ENCODE measurements around the gene ASIC5. TPM values are rescaled to one million over a fixed set of nuclear protein-coding genes. Genes with fewer than 3 reads are reported as not detected.
A peak's percentile ranks its signal among the peaks of the same experiment; 100 is the strongest.

Gene ASIC5
- polyA plus RNA-seq, 3 donors, result not detected

- Histone ChIP-seq H3K27ac (ENCODE audit: low read depth in 1 of 2, low read length in 2 of 2) (no peak overlapping the region), H2AFZ (ENCODE audit: insufficient read depth, low read depth, low read length, poor library complexity, severe bottlenecking) (no peak overlapping the region), H3K36me3 (replicated peaks in 1 of 2; ENCODE audit: control insufficient read depth in 1 of 2, insufficient read depth in 2 of 2, low read length in 2 of 2) (no peaks in the 10 kb centered on the region), H3K9me3 (replicated peaks in 1 of 2; ENCODE audit: control insufficient read depth in 1 of 2, insufficient read depth in 1 of 2, low read length in 2 of 2) (no peaks in the 10 kb centered on the region), H3K79me2 (ENCODE audit: insufficient read depth, low read length) (no peaks in the 10 kb centered on the region), H3K27me3 (ENCODE audit: control insufficient read depth in 2 of 2, insufficient read depth in 2 of 2, low read length in 2 of 2) (no peaks in the 10 kb centered on the region), H3K4me2 (replicated peaks; ENCODE audit: extremely low read depth, low read length, poor library complexity, severe bottlenecking) (no peak overlapping the region), H3K9ac (ENCODE audit: insufficient read depth, low read length, poor library complexity, severe bottlenecking) (no peak overlapping the region), H3K4me1 (ENCODE audit: control insufficient read depth in 1 of 2, insufficient read depth in 2 of 2, low read length in 2 of 2) (no peaks in the 10 kb centered on the region), H4K20me1 (ENCODE audit: insufficient read depth, low read length) (no peaks in the 10 kb centered on the region), H3K4me3 (replicated peaks in 1 of 3; ENCODE audit: low read depth in 2 of 3, low read length in 3 of 3) (no peak overlapping the region)
- no peak for DNase-seq
- no CpG with 5 or more reads among the region's 2 CpGs for WGBS (ENCODE audit: insufficient coverage)
- Mint-ChIP-seq H3K27ac (no peak overlapping the region), H3K9me3 (peaks cover 0 to 2% (median 0%) of the 10 kb centered on the region in 7 donors), H3K27me3 (ENCODE audit: low read depth in 3 of 3) (no peaks in the 10 kb centered on the region), H3K4me1 (peaks cover 4% of the 10 kb centered on the region), H3K4me3 (no peak overlapping the region), H3K36me3 (no peaks in the 10 kb centered on the region)
- intact Hi-C loops (cut with micrococcal nuclease), result no loop called here
- TF ChIP-seq CTCF (IDR thresholded peaks at IDR 0.05), result no peak
These were observed 10.2 kb downstream of the ASIC5 start for GRCh38 chr4:155855897-155856296.

GRCh38 chr4:155854582-155855226 is 11.4 kb downstream of the ASIC5 start:
- Histone ChIP-seq H3K27ac (ENCODE audit: low read depth in 1 of 2, low read length in 2 of 2) (no peak overlapping the region), H3K4me3 (replicated peaks in 1 of 3; ENCODE audit: low read depth in 2 of 3, low read length in 3 of 3) (no peak overlapping the region), H3K9me3 (replicated peaks in 1 of 2; ENCODE audit: control insufficient read depth in 1 of 2, insufficient read depth in 1 of 2, low read length in 2 of 2) (no peaks in the 10 kb centered on the region), H4K20me1 (ENCODE audit: insufficient read depth, low read length) (no peaks in the 10 kb centered on the region), H3K27me3 (ENCODE audit: control insufficient read depth in 2 of 2, insufficient read depth in 2 of 2, low read length in 2 of 2) (no peaks in the 10 kb centered on the region), H3K79me2 (ENCODE audit: insufficient read depth, low read length) (no peaks in the 10 kb centered on the region), H3K4me1 (ENCODE audit: control insufficient read depth in 1 of 2, insufficient read depth in 2 of 2, low read length in 2 of 2) (no peaks in the 10 kb centered on the region), H3K9ac (ENCODE audit: insufficient read depth, low read length, poor library complexity, severe bottlenecking) (no peak overlapping the region), H2AFZ (ENCODE audit: insufficient read depth, low read depth, low read length, poor library complexity, severe bottlenecking) (peak overlapping the region; percentile 44), H3K4me2 (replicated peaks; ENCODE audit: extremely low read depth, low read length, poor library complexity, severe bottlenecking) (no peak overlapping the region), H3K36me3 (replicated peaks in 1 of 2; ENCODE audit: control insufficient read depth in 1 of 2, insufficient read depth in 2 of 2, low read length in 2 of 2) (no peaks in the 10 kb centered on the region)
- Mint-ChIP-seq H3K27me3 (ENCODE audit: low read depth in 3 of 3) (no peaks in the 10 kb centered on the region), H3K9me3 (peaks cover 0 to 4% (median 1%) of the 10 kb centered on the region in 7 donors), H3K36me3 (no peaks in the 10 kb centered on the region), H3K4me3 (peak overlapping the region in 1 of 2 donors; percentile 26), H3K4me1 (peaks cover 4% of the 10 kb centered on the region), H3K27ac (no peak overlapping the region)
- intact Hi-C loops (cut with micrococcal nuclease), result no loop called here
- WGBS (ENCODE audit: insufficient coverage), result no CpG with 5 or more reads among the region's 6 CpGs
- no peak for DNase-seq
- TF ChIP-seq CTCF (IDR thresholded peaks at IDR 0.05), result no peak
